HG03457 (cell line): ENCODE data around the gene OTOP3.

Source experiments
- ATAC-seq: cut with Tn5 transposase; IDR thresholded peaks from one replicate; pipeline ENCODE4 v1.9.1; 2021; ENCODE audit warnings: moderate number of reproducible peaks; ENCODE audit not compliant: unreplicated experiment

OTOP3 gene

DNA sequence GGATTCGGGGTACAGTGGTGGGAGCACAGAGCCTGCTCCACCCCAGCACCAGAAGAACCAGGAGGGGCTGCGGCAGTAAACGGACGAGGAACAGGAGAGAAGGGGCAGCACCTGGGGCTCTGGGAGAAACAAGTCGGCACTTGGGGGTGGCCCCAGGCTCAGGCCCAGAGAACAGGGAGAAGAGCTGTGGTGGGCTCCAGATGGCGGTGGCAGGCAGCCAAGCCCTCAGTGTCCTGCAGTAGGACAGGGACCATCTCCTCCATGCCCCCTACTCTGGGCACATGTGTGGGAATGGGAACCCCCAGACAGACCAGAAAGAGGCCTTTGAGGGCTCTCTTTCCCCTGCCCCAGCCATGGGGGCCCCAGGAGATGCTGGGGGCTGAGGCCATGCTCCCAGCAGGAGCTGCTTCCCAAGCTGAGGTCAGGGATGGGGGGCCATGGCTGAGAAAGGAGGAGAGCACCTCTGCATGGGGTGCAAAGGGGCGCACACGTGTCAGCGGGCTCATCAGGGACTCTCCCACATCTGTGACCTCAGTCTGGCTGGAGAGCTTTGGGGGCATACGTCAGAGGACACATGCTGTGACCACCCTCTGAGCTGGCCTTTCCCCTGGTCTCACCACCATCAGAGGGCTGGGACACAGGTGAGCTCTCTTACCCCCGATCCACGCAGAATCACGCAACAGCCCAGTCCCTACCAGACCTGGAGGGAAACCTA, 19.4 kb upstream of the OTOP3 start:
- ATAC-seq: no peak

DNA sequence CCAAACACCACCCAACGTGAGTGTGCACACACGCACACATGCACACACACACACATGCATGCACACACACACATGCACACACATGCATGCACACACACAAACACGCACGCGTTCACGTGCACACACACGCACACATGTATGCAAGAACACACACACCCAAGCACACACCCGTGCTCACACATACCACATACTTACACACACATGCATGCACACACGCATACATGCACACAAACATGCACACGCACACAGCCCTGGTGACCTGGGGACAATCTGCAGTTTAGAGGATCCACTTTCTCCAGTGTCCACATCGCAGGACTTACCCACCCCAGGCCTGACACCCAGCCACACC, 18.9 kb upstream of the OTOP3 start:
- no peak for ATAC-seq

DNA sequence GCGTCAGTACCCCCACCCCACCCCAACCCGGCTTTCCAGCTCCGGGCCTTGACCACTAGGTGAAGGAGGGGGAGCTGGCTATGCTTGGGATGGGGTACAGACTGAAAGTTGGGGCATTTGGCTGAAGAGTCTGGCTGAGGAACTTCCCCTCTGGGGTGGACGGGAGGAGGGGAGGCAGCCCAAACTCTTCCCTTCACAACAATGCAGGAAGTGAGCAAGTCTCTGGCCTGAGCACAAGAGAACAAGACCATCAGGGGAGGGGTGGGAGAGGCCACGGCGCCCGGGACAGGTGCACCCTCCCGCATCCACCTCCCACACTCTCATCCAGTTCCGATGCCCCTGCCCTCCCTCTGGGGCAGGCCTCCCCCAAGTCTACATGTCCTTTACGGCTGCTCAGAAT, 18.3 kb upstream of the OTOP3 start:
- no peak for ATAC-seq

DNA sequence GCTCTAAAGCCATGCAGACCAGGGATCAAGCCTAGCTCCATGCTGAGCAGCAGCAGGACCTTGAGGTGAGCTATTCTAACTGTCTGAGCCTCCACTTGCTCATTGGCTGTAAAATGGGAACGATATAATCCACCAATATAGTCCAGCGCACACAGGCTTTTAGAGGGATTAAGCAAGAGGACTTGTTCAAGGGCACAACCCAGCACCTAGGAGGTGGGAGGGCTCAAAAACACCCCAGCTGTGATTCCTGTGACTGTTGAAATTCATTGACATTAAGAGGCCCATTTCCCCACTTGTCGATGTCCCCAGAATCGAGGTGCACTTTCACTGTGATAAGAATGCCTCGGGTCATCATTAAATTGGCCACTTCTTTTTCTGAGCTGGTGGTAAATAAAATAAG, 16.8 kb upstream of the OTOP3 start:
- ATAC-seq: no peak

DNA sequence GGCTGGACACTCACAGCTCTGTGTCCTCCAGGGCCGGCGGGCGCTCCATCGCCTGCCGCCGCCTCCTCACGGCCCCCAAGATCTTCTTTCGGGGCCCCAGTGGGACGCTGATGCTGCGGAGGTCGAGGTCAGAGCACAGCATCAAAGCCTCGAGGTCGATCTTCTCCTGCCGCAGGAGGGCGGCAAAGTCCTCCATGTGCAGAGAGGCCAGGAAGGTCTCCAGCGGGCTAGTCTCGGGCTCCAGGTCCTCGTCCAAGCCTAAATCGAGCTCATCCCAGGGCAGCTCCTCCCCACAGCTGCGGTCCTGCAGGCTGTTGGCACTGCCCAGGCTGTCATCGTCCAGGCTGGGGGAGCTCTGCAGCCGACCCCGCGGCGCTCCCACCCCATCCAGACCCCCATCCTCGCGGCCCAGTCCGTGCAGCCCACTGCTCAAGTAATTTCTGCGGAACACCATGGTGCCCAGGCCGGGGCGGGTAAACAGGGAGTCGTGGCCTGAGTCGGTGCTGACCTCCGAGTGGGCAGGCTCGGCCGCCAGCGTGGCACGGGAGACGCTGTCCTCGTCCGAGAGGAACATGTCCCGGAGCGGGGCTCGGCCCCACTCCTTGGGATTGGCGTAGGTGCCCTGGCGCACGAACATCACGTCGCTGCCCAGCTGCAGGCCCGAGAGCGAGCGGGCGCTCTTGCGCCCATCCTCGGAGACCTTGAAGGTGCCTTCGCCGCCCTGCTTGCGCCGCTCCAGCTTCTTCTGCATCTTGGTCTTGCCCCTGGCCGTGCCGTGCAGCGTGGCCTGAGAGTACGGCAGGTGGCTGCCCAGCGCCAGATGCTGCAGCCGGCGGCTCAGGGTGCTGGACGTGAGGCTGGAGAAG, 16.0 kb upstream of the OTOP3 start:
- ATAC-seq: no peak

DNA sequence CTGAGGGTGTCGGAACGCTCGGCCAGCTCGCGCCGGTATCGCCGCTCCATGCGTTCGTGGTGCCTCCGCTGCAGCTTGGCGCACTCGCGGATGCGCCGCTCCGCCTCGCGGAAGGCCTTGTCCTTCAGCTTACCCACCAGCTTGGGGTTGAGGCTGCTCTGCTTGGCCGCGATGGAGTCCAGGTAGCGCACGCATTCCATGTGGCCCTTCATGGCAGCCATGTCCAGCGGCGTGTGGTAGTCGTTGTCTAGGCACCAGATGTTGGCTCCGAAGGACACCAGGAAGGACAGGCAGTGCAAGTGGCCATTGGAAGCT, 15.4 kb upstream of the OTOP3 start:
- ATAC-seq: no peak

DNA sequence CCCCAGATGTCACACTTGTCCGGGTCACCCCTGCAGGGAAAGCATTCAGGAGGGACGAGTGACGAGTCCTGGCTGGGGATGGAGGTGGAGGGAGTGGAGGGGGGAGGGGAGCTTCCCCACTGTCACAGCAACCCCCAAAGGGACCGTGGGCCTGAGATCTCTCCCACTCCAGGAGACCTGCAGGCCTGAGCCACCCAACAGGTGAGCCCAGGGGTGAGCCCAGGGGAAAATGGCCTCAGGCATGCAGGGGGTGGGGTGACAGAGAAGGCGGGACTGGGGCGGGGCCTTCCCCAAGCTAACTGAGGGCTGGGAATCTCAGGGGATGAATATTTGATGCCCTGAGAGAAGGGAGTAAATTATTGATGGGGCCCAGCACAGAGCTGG, 15.1 kb upstream of the OTOP3 start:
- no peak for ATAC-seq

DNA sequence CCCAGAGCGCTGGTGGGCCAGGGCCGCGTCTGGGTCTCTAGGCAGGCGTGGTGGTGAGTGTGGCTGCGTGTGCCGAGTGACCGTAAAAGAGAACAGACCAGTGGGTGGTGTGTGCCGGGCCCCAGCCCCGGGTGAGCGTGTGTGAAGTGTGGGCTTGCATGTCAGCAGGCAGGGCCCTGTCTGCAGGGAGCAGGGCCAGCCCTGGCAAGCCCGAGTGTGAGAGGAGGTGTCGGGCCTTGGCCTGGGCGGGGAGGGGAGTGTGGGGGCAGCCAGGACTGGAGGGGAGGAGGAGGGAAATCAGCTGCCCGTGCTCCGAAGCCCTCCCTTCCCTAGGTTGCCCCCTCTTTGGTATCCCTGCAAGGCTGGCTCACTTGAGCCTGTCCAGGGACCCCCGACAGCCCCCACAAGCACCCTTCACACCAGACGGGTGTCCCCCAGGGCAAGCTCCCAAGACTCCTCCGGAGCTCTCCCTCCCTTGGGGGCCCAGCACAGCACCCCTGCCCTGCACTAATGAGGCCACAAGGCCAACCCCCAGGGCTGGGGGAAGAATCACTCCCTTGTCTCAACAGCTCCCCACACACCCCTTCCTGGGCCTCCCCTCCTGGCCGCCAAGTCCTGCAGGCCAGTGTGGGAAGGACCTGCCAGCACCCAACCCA, 14.5 kb upstream of the OTOP3 start:
- no peak for ATAC-seq

DNA sequence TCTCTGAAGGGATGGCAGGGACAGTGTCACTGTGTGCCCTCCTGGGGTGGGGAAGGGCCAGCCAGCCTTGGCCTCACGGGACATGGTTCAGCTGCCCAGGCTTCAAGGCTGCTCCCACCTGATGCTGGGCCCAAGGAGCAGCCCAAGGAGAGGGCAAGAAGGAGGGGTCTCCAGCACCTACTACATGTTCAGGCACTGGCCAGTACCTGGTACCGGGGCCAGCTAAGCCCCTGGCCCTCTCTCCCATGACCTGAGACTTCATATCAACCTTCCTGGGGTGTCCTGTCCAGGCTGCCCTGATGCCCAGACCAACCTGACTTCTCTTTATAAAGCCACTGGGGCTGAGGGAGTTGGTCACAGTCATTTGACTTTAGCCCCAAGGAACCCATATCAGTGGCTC, 13.9 kb upstream of the OTOP3 start:
- no peak for ATAC-seq

DNA sequence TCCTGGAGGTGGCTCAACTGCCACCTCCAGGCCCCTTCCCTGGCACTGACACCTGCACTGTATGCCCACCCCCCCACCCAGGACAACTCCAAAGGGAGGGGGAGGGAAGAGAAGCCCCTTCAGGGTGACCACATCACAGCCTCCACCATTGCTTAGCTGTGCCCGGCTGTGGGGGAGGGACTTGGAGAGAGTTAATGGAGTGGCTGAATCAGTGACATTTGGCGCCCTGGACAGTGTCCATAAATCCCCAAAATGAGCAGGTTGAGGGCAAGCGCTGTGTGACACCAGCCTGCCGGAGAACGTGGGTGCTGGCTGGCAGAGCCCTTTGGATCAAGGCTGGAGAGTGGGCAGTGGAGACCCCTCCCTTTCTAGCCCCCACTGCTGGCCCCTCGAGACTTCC, 13.5 kb upstream of the OTOP3 start:
- no peak for ATAC-seq

DNA sequence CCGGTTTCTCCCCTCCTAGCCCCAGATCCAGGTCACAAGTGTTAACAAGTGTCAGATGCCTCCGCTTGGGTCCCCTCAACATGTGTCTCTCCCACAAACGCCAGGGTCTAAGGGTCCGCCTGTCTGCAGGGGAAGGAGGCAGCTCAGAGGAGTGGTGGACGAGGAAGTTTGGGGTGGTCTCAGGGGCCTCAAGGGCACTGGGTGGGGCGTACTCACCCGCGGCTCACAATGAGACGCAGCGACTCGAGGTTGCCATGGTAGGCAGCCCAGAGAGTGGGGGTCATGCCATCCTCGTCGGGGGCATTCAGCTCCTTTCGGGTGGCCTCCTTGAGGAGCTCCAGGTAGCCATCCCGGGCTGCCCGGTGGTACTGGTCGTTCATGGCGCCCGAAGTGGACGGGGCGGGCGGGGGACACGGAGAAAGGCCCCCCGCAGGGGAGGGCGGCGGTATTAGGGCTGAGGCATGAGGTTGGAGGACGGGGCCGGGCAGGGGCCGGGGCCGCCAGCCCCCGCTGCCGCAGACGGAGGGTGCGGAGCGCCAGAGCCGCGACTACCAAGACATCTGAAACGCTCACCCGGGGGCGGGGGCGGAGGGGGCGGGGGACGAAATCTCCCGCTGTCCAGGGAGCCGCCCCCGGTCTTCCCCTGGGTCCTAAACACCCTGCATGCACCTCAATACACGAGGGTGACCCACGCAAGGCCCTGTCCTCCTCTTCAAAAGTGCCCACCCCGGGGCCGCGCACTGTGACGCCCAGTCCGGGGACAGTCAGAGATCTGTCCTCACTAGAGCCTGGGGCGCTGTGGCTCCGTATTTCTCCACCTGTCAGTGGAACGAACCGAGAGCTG, 12.8 kb upstream of the OTOP3 start, which contains the start of gene USH1G:
Gene USH1G (minus strand): TSS at position 562 of the 844 bp plus-strand sequence. CDS start 182 bp downstream, at position 380.
- ATAC-seq: no peak

DNA sequence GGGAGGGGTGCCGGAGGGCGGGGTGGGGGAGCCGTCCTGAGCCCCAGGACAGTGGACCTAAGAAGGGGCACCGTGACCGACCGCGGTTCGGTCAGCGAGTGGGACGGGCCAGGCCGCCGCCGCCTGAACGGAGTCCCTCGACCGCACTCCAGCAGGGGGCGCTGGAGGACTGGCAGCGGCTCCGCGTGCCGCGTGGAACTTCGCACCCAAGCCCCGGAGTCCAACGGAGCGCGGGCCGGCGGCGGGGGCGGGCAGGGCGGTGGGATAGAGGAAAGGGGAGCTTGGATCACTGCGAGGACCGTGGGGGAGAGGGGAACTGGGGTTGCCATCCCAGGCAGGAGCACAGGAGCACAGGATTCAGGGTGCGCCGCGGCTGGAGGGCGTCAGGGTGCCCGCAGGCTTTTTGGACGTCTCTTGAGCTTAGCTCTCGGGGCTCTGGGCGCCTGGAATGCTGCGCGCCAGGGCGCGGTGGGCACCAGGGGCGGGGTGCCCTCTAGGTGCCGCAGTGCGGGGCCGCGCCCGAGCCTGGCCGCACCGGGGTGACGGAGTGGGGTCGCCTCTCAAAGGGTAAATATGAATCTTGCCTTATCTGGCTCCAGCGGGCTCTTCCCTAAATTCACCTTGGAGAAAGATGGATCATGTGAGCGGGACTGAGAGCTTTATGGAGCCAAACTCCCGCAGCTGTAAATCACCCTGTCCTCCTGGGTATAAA, 12.0 kb upstream of the OTOP3 start:
- ATAC-seq: no peak

DNA sequence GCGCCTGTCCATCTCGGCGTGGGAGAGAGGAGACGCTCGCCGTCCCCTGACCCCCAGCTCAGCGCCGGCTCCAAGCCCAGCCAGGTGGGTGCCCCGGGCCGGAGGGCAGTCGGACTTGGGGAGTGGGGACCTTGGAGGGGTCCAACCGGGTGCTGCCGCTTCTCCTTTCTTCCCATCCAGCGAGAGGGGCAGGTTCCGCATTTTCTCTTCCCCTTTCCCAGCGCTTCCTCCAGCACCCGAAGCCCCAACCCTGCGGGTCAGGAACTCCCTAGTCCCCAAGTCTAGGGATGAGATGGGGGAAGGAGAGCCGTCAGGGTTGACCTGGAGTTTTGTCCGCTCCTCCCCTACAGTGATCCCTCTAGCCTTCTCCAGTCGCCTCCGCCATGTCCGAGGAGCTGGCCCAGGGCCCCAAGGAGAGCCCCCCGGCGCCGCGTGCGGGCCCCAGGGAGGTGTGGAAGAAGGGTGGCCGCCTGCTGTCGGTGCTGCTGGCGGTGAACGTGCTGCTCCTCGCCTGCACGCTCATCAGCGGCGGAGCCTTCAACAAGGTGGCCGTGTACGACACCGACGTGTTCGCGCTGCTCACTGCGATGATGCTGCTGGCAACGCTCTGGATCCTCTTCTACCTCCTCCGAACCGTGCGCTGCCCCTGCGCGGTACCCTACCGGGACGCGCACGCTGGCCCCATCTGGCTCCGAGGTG, 11.3 kb upstream of the OTOP3 start, which contains the start of gene OTOP2:
Gene OTOP2 (plus strand): TSS at position 24 of the 699 bp plus-strand sequence. CDS start 360 bp downstream, at position 384.
- ATAC-seq: no peak

DNA sequence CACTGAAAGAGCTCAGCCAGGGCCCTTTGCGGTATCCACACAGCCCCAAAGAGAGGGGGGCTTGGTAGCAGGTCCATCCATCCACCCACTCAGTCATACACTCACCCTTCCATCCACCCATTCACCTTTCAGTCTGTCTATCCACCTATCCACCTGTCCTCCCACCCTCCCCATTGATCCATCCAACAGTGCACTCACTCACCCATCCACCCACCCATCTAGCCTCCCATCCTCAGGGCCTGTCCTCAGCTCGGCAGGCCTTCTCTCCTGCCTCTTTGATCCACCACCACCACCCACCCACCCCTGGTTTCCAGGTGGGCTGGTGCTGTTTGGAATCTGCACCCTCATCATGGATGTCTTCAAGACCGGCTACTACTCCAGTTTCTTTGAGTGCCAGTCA, 10.5 kb upstream of the OTOP3 start:
- no peak for ATAC-seq

DNA sequence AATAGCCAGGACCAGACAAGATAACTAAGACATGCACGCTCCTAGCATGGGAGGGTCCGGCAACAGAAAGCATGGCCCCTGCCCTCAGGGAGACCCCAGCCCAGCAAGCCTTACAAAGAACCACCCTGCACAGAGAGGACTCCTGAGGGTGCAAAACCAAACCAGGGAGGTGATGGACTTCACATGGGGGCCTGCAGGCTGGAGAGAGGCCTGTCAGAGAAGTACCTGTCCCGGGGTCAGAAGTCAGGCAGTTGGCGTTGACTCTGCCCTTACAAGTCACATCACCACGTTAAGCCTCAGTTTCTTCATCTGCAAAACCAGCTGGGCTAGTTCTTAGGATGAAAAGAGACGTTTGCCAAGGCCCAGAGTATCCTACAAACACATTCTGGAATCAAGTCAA, 6.9 kb upstream of the OTOP3 start:
- ATAC-seq: no peak

DNA sequence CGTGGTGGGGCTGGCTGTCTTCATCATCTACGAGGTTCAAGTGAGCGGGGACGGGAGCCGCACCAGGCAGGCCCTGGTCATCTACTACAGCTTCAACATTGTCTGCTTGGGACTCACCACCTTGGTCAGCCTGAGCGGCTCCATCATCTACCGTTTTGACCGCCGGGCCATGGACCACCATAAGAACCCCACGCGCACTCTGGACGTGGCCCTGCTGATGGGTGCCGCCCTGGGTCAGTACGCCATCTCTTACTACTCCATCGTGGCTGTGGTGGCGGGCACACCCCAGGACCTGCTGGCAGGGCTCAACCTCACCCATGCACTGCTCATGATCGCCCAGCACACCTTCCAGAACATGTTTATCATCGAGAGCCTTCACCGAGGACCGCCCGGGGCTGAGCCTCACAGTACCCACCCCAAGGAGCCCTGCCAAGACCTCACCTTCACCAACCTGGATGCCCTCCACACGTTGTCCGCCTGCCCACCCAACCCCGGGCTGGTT, 5.1 kb upstream of the OTOP3 start:
- ATAC-seq: no peak

DNA sequence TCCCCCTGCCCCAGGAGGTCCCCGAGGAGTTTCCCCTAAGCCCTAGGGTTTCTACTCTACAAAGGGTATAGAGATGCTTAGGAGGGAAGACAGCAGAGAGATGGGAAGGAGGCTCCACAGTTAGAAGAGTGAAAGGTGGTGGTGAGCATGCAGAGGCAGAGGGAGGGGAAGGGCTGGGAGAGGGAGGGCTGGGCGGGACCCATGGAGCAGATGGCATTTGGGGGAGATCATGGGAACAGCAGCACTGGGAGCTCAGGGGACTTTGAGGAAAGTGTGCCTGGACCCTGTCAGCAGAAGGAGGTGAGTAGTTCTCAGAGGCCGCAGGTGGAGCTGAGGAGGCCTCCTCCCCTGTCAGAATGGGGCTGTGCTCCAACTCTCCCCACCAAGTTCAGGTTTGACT, 650 bp upstream of the OTOP3 start:
- ATAC-seq: no peak

DNA sequence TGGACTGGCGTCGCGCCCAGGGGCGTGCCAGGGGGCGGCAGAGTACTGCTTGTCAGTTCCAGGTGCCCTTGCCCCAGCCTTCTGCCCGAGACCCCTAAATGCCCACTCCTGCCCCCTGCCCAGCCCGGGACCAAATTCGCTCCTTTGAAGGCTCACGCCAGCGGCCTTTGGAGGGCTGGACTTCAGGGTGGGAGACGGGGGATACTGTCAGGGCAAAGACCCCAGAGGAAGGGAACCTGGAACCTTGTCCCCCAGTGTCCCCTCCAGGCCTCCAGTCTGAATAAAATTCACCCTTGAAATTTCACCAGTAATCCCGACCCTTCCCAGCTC, 737 bp downstream of the OTOP3 start:
- ATAC-seq: no peak

DNA sequence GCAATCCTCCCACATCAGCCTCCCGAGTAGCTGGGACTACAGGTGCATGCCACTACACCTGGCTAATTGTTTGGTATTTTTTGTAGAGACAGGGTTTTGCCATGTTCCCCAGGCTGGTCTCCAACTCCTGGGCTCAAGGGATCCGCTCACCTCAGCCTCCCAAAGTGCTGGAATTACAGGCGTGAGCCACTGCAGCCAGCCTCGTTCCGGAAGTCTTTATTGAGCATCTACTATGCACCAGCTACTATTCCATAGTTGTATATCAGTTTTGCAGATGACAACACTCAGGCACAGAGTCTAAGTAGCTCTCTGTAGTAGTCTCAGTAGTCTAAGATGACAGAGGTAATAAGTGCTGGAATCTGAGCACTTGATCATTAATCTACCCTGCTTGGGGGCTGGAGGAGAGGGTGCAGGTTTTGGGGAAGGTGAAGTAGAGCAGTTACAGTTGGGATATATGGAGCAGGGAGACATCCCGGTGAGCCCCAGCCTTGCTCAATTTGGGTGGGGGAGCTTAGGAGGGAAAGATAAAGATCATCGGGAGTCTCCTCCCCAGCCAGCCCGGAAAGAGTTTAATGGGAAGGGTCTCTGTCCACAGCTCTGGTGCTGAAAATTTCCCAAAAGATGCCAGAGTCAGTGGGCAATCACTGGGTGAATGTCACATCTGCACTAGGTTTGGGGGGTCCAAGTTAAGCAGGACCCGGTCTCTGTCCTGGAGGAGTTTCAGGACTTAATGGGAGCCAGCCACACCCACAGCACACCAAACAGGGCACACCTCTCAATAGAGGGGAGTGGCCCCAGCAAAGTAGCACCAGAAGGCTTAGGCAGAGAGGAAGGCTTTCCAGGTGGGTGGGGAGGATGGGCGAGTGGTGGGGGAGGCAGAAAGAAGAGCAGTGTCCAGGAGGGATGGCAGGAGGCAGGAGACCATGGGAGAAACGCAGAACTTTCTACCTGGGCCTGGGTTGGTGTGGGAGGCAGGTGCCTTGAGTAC, 1.7 kb downstream of the OTOP3 start:
- no peak for ATAC-seq
